ENCODE data around the gene DSCAM. TPM values are rescaled to one million over a fixed set of nuclear protein-coding genes. Genes with fewer than 3 reads are reported as not detected.

DSCAM gene
- total RNA-seq, 4 donors from 2014 or later = not detected

GRCh38 chr21:40355076-40355475 is 491.9 kb downstream of the DSCAM start:
- Histone ChIP-seq H3K9me3 (no peaks in the 10 kb centered on the region), H3K4me1 (peaks cover 0 to 8% (median 0%) of the 10 kb centered on the region in 3 donors), H3K4me3 (no peak overlapping the region), H3K27ac (no peak overlapping the region), H3K27me3 (no peaks in the 10 kb centered on the region), H3K36me3 (no peaks in the 10 kb centered on the region)
- WGBS, 2 donors (ENCODE audit: low coverage in 1 of 2) = 85 to 88% methylated on average over 5 of the region's 5 CpGs
- no peak for ATAC-seq
- TF ChIP-seq EP300 (IDR thresholded peaks at IDR 0.05) = no peak

DNA sequence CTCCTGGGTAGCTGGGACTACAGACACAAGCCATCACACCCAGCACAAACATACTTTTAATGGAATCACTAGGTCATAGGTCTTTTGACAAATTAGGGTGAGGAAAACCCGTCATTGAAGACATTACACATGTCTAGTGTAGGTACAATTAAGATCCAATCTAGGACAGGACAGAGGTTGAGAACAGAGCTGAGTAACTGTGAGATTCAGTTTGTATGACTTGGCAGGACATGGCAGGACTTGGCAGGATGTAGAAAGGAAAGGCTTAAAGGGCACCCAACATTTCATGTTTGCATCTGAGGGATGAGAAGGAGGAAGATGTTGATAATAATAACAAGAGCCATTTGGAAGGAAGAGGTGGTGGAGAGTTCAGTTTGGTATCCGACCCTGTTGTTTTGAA is 496.0 kb downstream of the DSCAM start:
- WGBS, 2 donors (ENCODE audit: low coverage in 1 of 2) = 23 to 36% methylated on average over 2 of the region's 2 CpGs
- Histone ChIP-seq H3K4me1 (peaks cover 0 to 8% (median 0%) of the 10 kb centered on the region in 3 donors), H3K27ac (no peak overlapping the region), H3K36me3 (no peaks in the 10 kb centered on the region), H3K4me3 (no peak overlapping the region), H3K27me3 (no peaks in the 10 kb centered on the region), H3K9me3 (no peaks in the 10 kb centered on the region)
- TF ChIP-seq CTCF (IDR thresholded peaks at IDR 0.05) (no peak), EP300 (IDR thresholded peaks at IDR 0.05) (no peak), POLR2AphosphoS5 (IDR thresholded peaks at IDR 0.05) (no peak), POLR2A (IDR thresholded peaks at IDR 0.05) (no peak)
- ATAC-seq = no peak

DNA sequence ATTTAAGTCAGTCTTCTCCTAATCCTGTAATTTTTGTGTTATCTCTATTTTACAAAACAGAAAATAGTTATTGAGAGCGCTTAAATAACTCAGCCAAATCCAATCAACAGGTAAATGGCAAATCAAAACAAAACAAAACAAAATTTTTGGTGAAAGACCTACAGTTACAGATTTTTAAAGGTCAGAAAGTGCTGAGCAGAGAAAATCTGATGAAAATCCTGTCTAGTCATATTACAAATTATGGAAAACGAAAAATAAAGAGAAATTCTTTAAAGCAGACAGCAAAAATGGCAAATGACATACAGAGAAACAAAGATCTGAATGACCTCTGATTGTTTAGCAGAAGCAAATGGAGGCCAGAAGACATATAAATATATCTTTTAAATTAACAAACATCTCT is 497.4 kb downstream of the DSCAM start:
- Histone ChIP-seq H3K36me3 (no peaks in the 10 kb centered on the region), H3K4me3 (no peak overlapping the region), H3K4me1 (peaks cover 0 to 8% (median 0%) of the 10 kb centered on the region in 3 donors), H3K27me3 (no peaks in the 10 kb centered on the region), H3K27ac (no peak overlapping the region), H3K9me3 (no peaks in the 10 kb centered on the region)
- TF ChIP-seq POLR2AphosphoS5 (IDR thresholded peaks at IDR 0.05) (no peak), POLR2A (IDR thresholded peaks at IDR 0.05) (no peak), EP300 (IDR thresholded peaks at IDR 0.05) (no peak), CTCF (IDR thresholded peaks at IDR 0.05) (no peak)
- 82 to 90% methylated on average over 2 of the region's 2 CpGs for WGBS, 2 donors (ENCODE audit: low coverage in 1 of 2)
- no peak for ATAC-seq

- ATAC-seq = no peak
- 82 to 89% methylated on average over 9 of the region's 9 CpGs for WGBS, 2 donors (ENCODE audit: low coverage in 1 of 2)
Observed at GRCh38 chr21:40345711-40346321, 501.1 kb downstream of the DSCAM start.

GRCh38 chr21:40340357-40340756 is 506.6 kb downstream of the DSCAM start:
- Histone ChIP-seq H3K4me3 (no peak overlapping the region), H3K36me3 (no peaks in the 10 kb centered on the region)
- no peak for ATAC-seq

More at GRCh38 chr21:40345711-40346321, 501.1 kb downstream of the DSCAM start:
- TF ChIP-seq EP300 (IDR thresholded peaks at IDR 0.05) (no peak), POLR2A (IDR thresholded peaks at IDR 0.05) (no peak), POLR2AphosphoS5 (IDR thresholded peaks at IDR 0.05) (no peak), CTCF (IDR thresholded peaks at IDR 0.05) (no peak)
- H3K4me1 ChIP-seq = peaks cover 0 to 3% (median 0%) of the 10 kb centered on the region in 3 donors
- no peak overlapping the region for H3K4me3 ChIP-seq
- no peaks in the 10 kb centered on the region for H3K9me3 ChIP-seq
- no peak overlapping the region for H3K27ac ChIP-seq
- H3K36me3 ChIP-seq = no peaks in the 10 kb centered on the region
- H3K27me3 ChIP-seq = no peaks in the 10 kb centered on the region

More at GRCh38 chr21:40340357-40340756, 506.6 kb downstream of the DSCAM start:
- no peak overlapping the region for H3K27ac ChIP-seq
- H3K4me1 ChIP-seq = no peaks in the 10 kb centered on the region
- TF ChIP-seq CTCF (IDR thresholded peaks at IDR 0.05) = no peak
- no peak for TF ChIP-seq POLR2AphosphoS5 (IDR thresholded peaks at IDR 0.05)
- TF ChIP-seq EP300 (IDR thresholded peaks at IDR 0.05) = no peak
- no peaks in the 10 kb centered on the region for H3K27me3 ChIP-seq
- no peaks in the 10 kb centered on the region for H3K9me3 ChIP-seq

All from gastroesophageal sphincter (tissue), 4 donors.